ENCODE results near the gene CPLANE2.

DNA sequence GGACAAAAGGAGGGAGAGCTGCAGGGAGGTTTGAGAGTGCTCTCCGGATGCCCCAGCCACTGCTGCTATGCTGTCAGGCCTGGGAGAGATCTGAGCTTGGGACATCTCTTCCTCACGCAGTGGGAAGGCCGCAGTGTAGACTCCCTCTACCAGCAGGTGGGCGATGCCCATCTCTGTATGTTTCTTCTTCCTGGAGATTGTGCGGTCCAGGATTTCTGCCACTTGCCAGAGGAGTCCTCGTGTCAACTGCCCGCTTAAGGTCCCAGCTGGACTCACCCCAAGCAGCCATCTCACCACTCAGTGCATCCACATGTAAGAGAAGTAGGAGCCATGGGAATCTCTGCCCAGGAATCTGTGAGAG is 10.9 kb downstream of the CPLANE2 start:
- TF ChIP-seq, protein P1, sequence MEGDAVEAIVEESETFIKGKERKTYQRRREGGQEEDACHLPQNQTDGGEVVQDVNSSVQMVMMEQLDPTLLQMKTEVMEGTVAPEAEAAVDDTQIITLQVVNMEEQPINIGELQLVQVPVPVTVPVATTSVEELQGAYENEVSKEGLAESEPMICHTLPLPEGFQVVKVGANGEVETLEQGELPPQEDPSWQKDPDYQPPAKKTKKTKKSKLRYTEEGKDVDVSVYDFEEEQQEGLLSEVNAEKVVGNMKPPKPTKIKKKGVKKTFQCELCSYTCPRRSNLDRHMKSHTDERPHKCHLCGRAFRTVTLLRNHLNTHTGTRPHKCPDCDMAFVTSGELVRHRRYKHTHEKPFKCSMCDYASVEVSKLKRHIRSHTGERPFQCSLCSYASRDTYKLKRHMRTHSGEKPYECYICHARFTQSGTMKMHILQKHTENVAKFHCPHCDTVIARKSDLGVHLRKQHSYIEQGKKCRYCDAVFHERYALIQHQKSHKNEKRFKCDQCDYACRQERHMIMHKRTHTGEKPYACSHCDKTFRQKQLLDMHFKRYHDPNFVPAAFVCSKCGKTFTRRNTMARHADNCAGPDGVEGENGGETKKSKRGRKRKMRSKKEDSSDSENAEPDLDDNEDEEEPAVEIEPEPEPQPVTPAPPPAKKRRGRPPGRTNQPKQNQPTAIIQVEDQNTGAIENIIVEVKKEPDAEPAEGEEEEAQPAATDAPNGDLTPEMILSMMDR (IDR thresholded peaks at IDR 0.05) = no peak
- TF ChIP-seq POLR2AphosphoS5 (IDR thresholded peaks at IDR 0.05) (no peak), POLR2A (IDR thresholded peaks at IDR 0.05) (no peak)

Data from gastroesophageal sphincter (tissue), 3 donors.